Naive B cell (primary cell): Measurements from ENCODE around the gene LUC7L2. TPM values are rescaled to one million over a fixed set of nuclear protein-coding genes. Genes with fewer than 3 reads are reported as not detected.
A peak's percentile ranks its signal among the peaks of the same experiment; 100 is the strongest.

Experiments
- ATAC-seq, 2 donors: fragments of 150-1000 bp; cut with Tn5 transposase; 2 replicates each; pipeline ENCODE4 v1.10.0; 2021; ENCODE audit warnings: low read depth in 2 of 2, mild to moderate bottlenecking in 2 of 2, moderate library complexity in 2 of 2
- DNase-seq: peaks from one replicate; pipeline ENCODE4 v3.0.0; 2022
- H3K27ac Mint-ChIP-seq, 6 donors: one replicate each; pipeline ENCODE4 v1.8.0; 2020 to 2022; ENCODE audit warnings: mild to moderate bottlenecking in 6 of 6, mixed read lengths in 6 of 6, moderate library complexity in 5 of 6, inconsistent platforms in 2 of 6
- H3K27me3 Mint-ChIP-seq, 3 donors: one replicate each; pipeline ENCODE4 v1.8.0; 2021 to 2022; ENCODE audit warnings: mixed read lengths in 3 of 3, mild to moderate bottlenecking in 1 of 3
- H3K36me3 Mint-ChIP-seq, 2 donors: one replicate each; pipeline ENCODE4 v1.8.0; 2020 to 2022; ENCODE audit warnings: mixed read lengths in 2 of 2, inconsistent platforms in 1 of 2, mild to moderate bottlenecking in 1 of 2
- H3K4me1 Mint-ChIP-seq, 3 donors: one replicate each; pipeline ENCODE4 v1.8.0; 2020 to 2022; ENCODE audit warnings: mixed read lengths in 3 of 3, inconsistent platforms in 1 of 3, mild to moderate bottlenecking in 1 of 3, moderate library complexity in 1 of 3
- H3K4me3 Mint-ChIP-seq, 8 donors: one replicate each; pipeline ENCODE4 v1.8.0; 2020 to 2022; ENCODE audit warnings: mild to moderate bottlenecking in 8 of 8, mixed read lengths in 8 of 8, moderate library complexity in 8 of 8, inconsistent platforms in 2 of 8
- H3K9me3 Mint-ChIP-seq, 7 donors: one replicate each; pipeline ENCODE4 v1.8.0; 2020 to 2022; ENCODE audit warnings: mixed read lengths in 7 of 7, mild to moderate bottlenecking in 5 of 7, inconsistent platforms in 2 of 7, moderate library complexity in 1 of 7
- polyA plus RNA-seq, 6 donors: library from polyadenylated mRNA; unstranded; fragments of 300-500 nt; fragmentation: Illumina TruSeq; gene quantifications; one replicate each; pipeline ENCODE4 v1.2.3, GENCODE V29; 2021; ENCODE audit warnings: low read depth in 6 of 6

Gene LUC7L2
- polyA plus RNA-seq, 6 donors from 2014 or later = 42.2 to 78.3 (median 54.6) TPM

GRCh38 chr7:139360210-139360947, 685 bp downstream of the LUC7L2 start:
- Mint-ChIP-seq H3K4me3 (peak overlapping the region; percentile 94 to 100 (median 99)), H3K4me1 (peaks cover 23 to 59% (median 37%) of the 10 kb centered on the region in 3 donors), H3K9me3 (no peaks in the 10 kb centered on the region), H3K27me3 (no peaks in the 10 kb centered on the region), H3K36me3 (peaks cover 0 to 7% of the 10 kb centered on the region in 2 donors), H3K27ac (peak overlapping the region; percentile 98 to 99 (median 99))
- DNase-seq (peak; percentile 98), ATAC-seq (peak; percentile 71 to 73)

DNA sequence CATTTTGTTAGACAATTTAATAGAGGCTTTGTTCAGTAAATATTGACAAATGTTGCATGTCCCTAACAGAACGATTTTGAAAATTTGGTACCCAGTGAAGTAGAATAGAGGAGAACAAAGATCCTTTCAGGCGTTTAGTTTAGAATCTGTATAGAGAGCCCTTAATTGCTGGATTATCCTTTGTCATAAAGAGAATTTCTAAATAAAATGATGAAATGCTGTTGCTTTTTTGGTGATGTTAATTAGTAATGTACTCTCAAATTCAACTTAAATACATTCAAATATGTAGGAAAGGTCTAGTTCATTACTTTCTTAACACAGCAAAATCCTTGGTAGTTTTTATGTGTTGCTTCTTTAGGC, 1.2 kb downstream of the LUC7L2 start:
- H3K27me3 Mint-ChIP-seq = no peaks in the 10 kb centered on the region
- H3K9me3 Mint-ChIP-seq = no peaks in the 10 kb centered on the region
- H3K36me3 Mint-ChIP-seq = peaks cover 0 to 5% of the 10 kb centered on the region in 2 donors
- DNase-seq (no peak), ATAC-seq (no peak)
- peak overlapping the region; percentile 98 to 99 (median 99) for H3K27ac Mint-ChIP-seq
- H3K4me1 Mint-ChIP-seq = peaks cover 28 to 62% (median 42%) of the 10 kb centered on the region in 3 donors
- peak overlapping the region; percentile 94 to 100 (median 99) for H3K4me3 Mint-ChIP-seq

GRCh38 chr7:139361523-139361922, 1.8 kb downstream of the LUC7L2 start:
- H3K4me3 Mint-ChIP-seq = peak overlapping the region in 7 of 8 donors; percentile 15 to 100 (median 96)
- H3K36me3 Mint-ChIP-seq = peaks cover 0 to 5% of the 10 kb centered on the region in 2 donors

DNA sequence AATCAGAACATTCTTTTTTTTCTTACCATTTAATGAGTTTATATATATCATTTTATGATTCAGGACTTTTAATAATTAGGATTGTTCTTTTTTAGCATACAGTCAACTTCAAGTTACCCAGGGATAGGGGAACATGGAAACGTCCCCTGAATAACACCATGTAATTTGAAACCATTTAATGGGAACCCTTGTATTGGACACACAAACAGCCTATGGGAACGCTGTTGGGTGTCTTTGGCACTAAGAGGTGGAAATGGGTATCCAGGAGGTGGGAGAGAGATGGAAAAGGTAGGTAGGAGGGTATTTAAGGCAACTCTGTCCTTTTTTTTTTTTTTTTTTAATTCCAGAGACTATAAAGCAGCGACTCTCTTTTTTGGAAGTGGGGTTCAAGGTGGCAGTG, 2.6 kb downstream of the LUC7L2 start:
- H3K4me1 Mint-ChIP-seq = peaks cover 28 to 56% (median 42%) of the 10 kb centered on the region in 3 donors
- peaks cover 0 to 5% of the 10 kb centered on the region in 2 donors for H3K36me3 Mint-ChIP-seq
- peak overlapping the region in 2 of 8 donors; percentile 8 to 51 for H3K4me3 Mint-ChIP-seq
- DNase-seq = no peak
- peak overlapping the region in 1 of 6 donors; percentile 56 for H3K27ac Mint-ChIP-seq
- H3K27me3 Mint-ChIP-seq = no peaks in the 10 kb centered on the region
- no peak for ATAC-seq
- H3K9me3 Mint-ChIP-seq = no peaks in the 10 kb centered on the region

More at GRCh38 chr7:139361523-139361922, 1.8 kb downstream of the LUC7L2 start:
- peaks cover 28 to 60% (median 42%) of the 10 kb centered on the region in 3 donors for H3K4me1 Mint-ChIP-seq
- H3K9me3 Mint-ChIP-seq = no peaks in the 10 kb centered on the region
- ATAC-seq (no peak), DNase-seq (no peak)
- H3K27me3 Mint-ChIP-seq = no peaks in the 10 kb centered on the region
- H3K27ac Mint-ChIP-seq = peak overlapping the region in 3 of 6 donors; percentile 22 to 99 (median 99)

DNA sequence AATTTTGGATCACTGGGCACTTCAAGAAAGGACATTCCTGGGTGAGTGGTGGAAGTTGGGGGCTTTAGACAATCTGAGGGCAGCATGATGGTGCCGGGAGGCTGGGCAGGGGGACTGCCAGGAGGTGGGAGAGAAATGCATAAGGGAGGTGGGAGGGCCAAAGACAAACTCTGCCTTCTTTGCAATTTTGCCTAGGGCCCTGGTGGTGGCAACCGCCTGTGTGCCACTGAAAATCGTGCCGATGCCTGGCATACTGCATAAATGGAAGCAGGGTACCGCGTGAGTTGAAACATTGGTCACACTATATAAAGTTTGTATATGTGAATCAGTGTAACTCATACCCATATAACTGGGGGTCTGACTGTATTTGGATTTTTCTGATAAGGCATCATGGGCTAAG, 3.3 kb downstream of the LUC7L2 start:
- no peaks in the 10 kb centered on the region for H3K27me3 Mint-ChIP-seq
- H3K9me3 Mint-ChIP-seq = no peaks in the 10 kb centered on the region
- peak overlapping the region in 4 of 8 donors; percentile 30 to 65 (median 44) for H3K4me3 Mint-ChIP-seq
- peaks cover 0 to 5% of the 10 kb centered on the region in 2 donors for H3K36me3 Mint-ChIP-seq
- ATAC-seq (no peak), DNase-seq (no peak)
- H3K4me1 Mint-ChIP-seq = peaks cover 32 to 58% (median 44%) of the 10 kb centered on the region in 3 donors
- peak overlapping the region in 2 of 6 donors; percentile 5 to 56 for H3K27ac Mint-ChIP-seq

DNA sequence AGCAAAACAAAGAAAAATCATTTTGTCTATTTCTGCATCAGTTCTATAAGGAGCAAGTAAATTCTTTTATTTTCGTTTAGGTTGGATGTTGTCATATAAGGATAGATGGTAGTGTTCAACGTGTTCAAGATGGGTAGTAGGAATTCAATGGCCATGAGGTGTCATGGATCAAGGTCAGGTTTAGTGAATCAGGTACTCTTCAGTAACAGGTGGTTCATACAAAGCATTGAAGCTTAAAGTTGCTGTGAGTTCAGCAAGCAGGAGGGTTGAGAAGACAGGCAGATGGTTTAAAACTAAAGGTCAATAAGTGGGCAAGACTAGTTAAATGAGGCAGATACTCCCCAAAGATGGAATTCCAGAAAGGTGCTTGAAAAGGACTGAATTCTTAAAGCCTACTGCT, 5.6 kb downstream of the LUC7L2 start:
- H3K27ac Mint-ChIP-seq = peak overlapping the region in 1 of 6 donors; percentile 16
- no peaks in the 10 kb centered on the region for H3K9me3 Mint-ChIP-seq
- H3K27me3 Mint-ChIP-seq = no peaks in the 10 kb centered on the region
- H3K4me1 Mint-ChIP-seq = peaks cover 47 to 58% (median 47%) of the 10 kb centered on the region in 3 donors
- H3K36me3 Mint-ChIP-seq = peaks cover 0 to 8% of the 10 kb centered on the region in 2 donors
- ATAC-seq = no peak
- no peak overlapping the region for H3K4me3 Mint-ChIP-seq
- no peak for DNase-seq

GRCh38 chr7:139366400-139366799, 6.7 kb downstream of the LUC7L2 start:
- ATAC-seq (no peak), DNase-seq (no peak)
- H3K9me3 Mint-ChIP-seq = no peaks in the 10 kb centered on the region
- H3K4me1 Mint-ChIP-seq = peaks cover 42 to 56% (median 51%) of the 10 kb centered on the region in 3 donors
- H3K27me3 Mint-ChIP-seq = no peaks in the 10 kb centered on the region
- peaks cover 0 to 8% of the 10 kb centered on the region in 2 donors for H3K36me3 Mint-ChIP-seq
- peak overlapping the region in 1 of 8 donors; percentile 3 for H3K4me3 Mint-ChIP-seq
- H3K27ac Mint-ChIP-seq = no peak overlapping the region

DNA sequence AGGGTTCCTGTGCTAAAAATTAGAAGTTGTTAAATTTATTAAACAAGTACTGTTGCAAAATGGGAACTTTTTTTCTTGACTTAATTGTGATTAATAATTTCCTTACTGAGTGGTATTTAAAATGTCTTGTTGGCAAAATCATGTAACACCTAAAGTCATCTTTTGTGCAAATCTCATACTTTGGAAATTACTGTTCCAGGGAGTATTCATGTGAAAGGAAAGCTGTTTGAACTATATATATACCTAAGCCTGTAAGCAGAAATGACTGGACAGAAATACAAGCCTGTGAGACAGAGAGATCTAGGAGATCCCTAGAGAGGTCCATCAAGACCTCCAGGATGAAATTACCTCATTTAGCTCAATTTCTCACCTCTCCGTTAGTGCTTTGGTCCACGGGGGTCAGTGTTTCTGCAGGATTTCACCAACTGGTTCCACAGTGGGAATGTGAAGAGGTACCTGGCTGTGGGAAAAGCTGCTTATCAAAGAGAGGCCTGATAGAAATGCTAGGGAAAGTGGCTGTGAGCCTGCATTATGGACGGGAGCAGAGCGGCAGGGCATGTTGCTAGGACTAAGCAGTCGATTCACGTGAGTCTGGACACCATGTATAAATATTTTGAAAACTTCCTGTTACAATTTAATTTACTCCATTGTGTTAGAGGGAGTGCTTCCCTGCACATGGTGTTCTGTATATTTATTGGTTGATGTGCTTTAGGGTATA, 7.9 kb downstream of the LUC7L2 start:
- peaks cover 0 to 8% of the 10 kb centered on the region in 2 donors for H3K36me3 Mint-ChIP-seq

DNA sequence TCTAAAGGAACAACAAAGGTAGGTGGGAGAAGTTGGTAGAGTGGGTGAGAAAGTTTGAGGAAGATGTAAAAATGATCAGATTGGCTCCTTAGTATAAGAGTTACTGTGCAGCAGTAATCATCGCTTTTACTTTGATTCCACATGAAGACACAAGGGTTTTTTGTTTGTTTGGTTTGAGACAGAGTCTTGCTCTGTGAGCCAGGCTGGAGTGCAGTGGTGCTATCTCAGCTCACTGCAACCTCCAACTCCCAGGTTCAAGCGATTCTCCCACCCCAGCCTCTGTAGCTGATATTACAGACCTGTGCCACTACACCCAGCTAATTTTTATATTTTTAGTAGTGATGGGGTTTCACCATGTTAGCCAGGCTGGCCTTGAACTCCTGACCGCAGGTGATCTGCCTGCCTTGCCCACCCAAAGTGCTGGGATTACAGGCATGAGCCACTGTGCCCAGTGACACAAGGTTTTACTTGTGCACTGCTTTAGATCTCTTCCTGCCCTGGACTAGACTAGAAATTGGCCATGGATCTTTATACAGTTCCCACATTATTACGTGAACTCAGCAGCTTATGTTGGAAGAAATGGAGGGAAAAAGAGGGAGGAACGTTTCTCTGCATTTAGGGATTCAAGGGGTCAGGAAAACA, 10.7 kb downstream of the LUC7L2 start:
- Mint-ChIP-seq H3K27ac (peak overlapping the region in 3 of 6 donors; percentile 29 to 41 (median 39)), H3K9me3 (no peaks in the 10 kb centered on the region), H3K4me3 (no peak overlapping the region), H3K36me3 (peaks cover 5 to 14% of the 10 kb centered on the region in 2 donors), H3K4me1 (peaks cover 40 to 53% (median 45%) of the 10 kb centered on the region in 3 donors), H3K27me3 (no peaks in the 10 kb centered on the region)
- no peak for DNase-seq
- no peak for ATAC-seq

More for the DNA sequence above, 7.9 kb downstream of the LUC7L2 start:
- ATAC-seq (no peak), DNase-seq (no peak)
- no peak overlapping the region for H3K4me3 Mint-ChIP-seq
- H3K9me3 Mint-ChIP-seq = no peaks in the 10 kb centered on the region
- no peak overlapping the region for H3K27ac Mint-ChIP-seq
- no peaks in the 10 kb centered on the region for H3K27me3 Mint-ChIP-seq
- H3K4me1 Mint-ChIP-seq = peaks cover 43 to 56% (median 52%) of the 10 kb centered on the region in 3 donors

DNA sequence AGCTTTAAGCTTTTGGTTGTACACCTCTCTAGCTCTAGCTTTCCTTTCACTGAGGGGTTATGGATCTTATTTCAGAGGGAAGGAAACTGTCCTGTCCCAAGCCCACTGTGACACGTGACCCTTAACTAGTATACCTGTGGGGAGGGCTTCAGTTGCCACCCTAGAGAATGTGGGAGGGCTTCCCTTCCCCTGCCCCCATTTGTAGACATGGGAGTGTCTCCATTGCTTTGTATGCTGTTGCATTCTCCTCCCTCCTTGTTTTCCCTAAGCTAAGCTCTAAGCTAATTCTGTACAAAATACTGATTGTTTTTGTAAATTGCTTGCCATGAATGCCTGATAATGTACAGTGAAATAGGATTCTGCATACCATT, 11.2 kb downstream of the LUC7L2 start:
- no peaks in the 10 kb centered on the region for H3K9me3 Mint-ChIP-seq
- DNase-seq = no peak
- H3K27me3 Mint-ChIP-seq = no peaks in the 10 kb centered on the region
- H3K36me3 Mint-ChIP-seq = peaks cover 8 to 16% of the 10 kb centered on the region in 2 donors
- no peak for ATAC-seq
- no peak overlapping the region for H3K4me3 Mint-ChIP-seq
- peak overlapping the region in 3 of 6 donors; percentile 29 to 41 (median 30) for H3K27ac Mint-ChIP-seq
- peaks cover 37 to 49% (median 42%) of the 10 kb centered on the region in 3 donors for H3K4me1 Mint-ChIP-seq

GRCh38 chr7:139374246-139374645, 14.6 kb downstream of the LUC7L2 start:
- H3K4me3 Mint-ChIP-seq = no peak overlapping the region
- ATAC-seq (no peak), DNase-seq (no peak)
- no peaks in the 10 kb centered on the region for H3K9me3 Mint-ChIP-seq
- H3K27me3 Mint-ChIP-seq = no peaks in the 10 kb centered on the region
- H3K27ac Mint-ChIP-seq = peak overlapping the region in 1 of 6 donors; percentile 49
- peaks cover 14 to 25% of the 10 kb centered on the region in 2 donors for H3K36me3 Mint-ChIP-seq
- H3K4me1 Mint-ChIP-seq = peaks cover 28 to 40% (median 33%) of the 10 kb centered on the region in 3 donors

- Mint-ChIP-seq H3K36me3 (peaks cover 0 to 6% of the 10 kb centered on the region in 2 donors), H3K27ac (peak overlapping the region in 1 of 6 donors; percentile 24), H3K4me3 (no peak overlapping the region), H3K27me3 (no peaks in the 10 kb centered on the region), H3K9me3 (no peaks in the 10 kb centered on the region), H3K4me1 (peaks cover 0 to 11% (median 3%) of the 10 kb centered on the region in 3 donors)
- no peak for DNase-seq
- peak in 1 of 2 donors; percentile 41 for ATAC-seq
These were observed 22.7 kb downstream of the LUC7L2 start for GRCh38 chr7:139382439-139382838.

DNA sequence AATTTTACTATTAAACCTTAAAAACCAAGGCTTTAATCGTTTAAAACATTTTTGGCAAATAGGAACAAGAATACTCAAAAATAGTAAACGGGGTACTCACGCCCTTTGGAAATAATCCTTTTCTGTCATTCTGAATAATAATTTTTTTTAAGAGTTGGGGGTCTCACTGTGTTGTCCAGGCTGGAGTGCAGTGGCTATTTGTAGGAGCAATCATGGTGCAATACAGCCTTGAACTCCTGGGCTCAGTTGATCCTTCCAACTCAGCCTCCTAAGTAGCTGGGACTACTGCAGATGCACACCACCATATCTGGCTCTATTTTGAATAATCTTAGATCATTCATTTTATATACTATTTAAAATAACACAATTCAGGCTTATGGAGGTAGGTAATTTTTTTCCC, 24.9 kb downstream of the LUC7L2 start:
- H3K4me1 Mint-ChIP-seq = peaks cover 7 to 14% (median 11%) of the 10 kb centered on the region in 3 donors
- H3K9me3 Mint-ChIP-seq = no peaks in the 10 kb centered on the region
- H3K27ac Mint-ChIP-seq = no peak overlapping the region
- ATAC-seq = no peak
- H3K4me3 Mint-ChIP-seq = no peak overlapping the region
- H3K27me3 Mint-ChIP-seq = no peaks in the 10 kb centered on the region
- no peak for DNase-seq
- peaks cover 19 to 21% of the 10 kb centered on the region in 2 donors for H3K36me3 Mint-ChIP-seq
